ENCODE measurements around the gene RFC3.
A peak's percentile ranks its signal among the peaks of the same experiment; 100 is the strongest.

RFC3 gene

GRCh38 chr13:33815011-33815550, 2.9 kb upstream of the RFC3 start:
- DNase-seq, result no peak

GRCh38 chr13:33816912-33817311, 1.0 kb upstream of the RFC3 start:
- no peak for DNase-seq

GRCh38 chr13:33817513-33817900, 442 bp upstream of the RFC3 start:
- DNase-seq, result no peak

- DNase-seq, result no peak
These were observed 7.1 kb downstream of the RFC3 start for GRCh38 chr13:33825083-33825482.

- DNase-seq, result no peak
These were observed 9.2 kb downstream of the RFC3 start for GRCh38 chr13:33827139-33827538.

- no peak for DNase-seq
These were observed 10.6 kb downstream of the RFC3 start for GRCh38 chr13:33828431-33829129.

GRCh38 chr13:33832872-33833271, 14.9 kb downstream of the RFC3 start:
- no peak for DNase-seq

- no peak for DNase-seq
These were observed 20.7 kb downstream of the RFC3 start for GRCh38 chr13:33838647-33839046.

- no peak for DNase-seq
These were observed 22.5 kb downstream of the RFC3 start for GRCh38 chr13:33840402-33840801.

GRCh38 chr13:33842207-33842606, 24.3 kb downstream of the RFC3 start:
- DNase-seq, result no peak

GRCh38 chr13:33842986-33843385, 25.0 kb downstream of the RFC3 start:
- DNase-seq, result no peak

- no peak for DNase-seq
These were observed 27.8 kb downstream of the RFC3 start for GRCh38 chr13:33845572-33846302.

GRCh38 chr13:33846303-33847062, 28.5 kb downstream of the RFC3 start:
- no peak for DNase-seq

- no peak for DNase-seq
These were observed 31.3 kb downstream of the RFC3 start for GRCh38 chr13:33849211-33849610.

GRCh38 chr13:33855371-33855895, 37.5 kb downstream of the RFC3 start:
- DNase-seq, result no peak

- DNase-seq, result no peak
These were observed 41.8 kb downstream of the RFC3 start for GRCh38 chr13:33859691-33860303.

GRCh38 chr13:33860526-33860925, 42.6 kb downstream of the RFC3 start:
- DNase-seq, result no peak

- DNase-seq, result peak; percentile 7
These were observed 44.1 kb downstream of the RFC3 start for GRCh38 chr13:33862016-33862415.

- no peak for DNase-seq
These were observed 45.3 kb downstream of the RFC3 start for GRCh38 chr13:33863188-33863789.

- DNase-seq, result no peak
These were observed 48.0 kb downstream of the RFC3 start for GRCh38 chr13:33865945-33866344.

GRCh38 chr13:33867472-33867871, 49.5 kb downstream of the RFC3 start:
- no peak for DNase-seq

- no peak for DNase-seq
These were observed 50.5 kb downstream of the RFC3 start for GRCh38 chr13:33868343-33868994.
